ENCODE data around the gene PYURF.

Gene PYURF

DNA sequence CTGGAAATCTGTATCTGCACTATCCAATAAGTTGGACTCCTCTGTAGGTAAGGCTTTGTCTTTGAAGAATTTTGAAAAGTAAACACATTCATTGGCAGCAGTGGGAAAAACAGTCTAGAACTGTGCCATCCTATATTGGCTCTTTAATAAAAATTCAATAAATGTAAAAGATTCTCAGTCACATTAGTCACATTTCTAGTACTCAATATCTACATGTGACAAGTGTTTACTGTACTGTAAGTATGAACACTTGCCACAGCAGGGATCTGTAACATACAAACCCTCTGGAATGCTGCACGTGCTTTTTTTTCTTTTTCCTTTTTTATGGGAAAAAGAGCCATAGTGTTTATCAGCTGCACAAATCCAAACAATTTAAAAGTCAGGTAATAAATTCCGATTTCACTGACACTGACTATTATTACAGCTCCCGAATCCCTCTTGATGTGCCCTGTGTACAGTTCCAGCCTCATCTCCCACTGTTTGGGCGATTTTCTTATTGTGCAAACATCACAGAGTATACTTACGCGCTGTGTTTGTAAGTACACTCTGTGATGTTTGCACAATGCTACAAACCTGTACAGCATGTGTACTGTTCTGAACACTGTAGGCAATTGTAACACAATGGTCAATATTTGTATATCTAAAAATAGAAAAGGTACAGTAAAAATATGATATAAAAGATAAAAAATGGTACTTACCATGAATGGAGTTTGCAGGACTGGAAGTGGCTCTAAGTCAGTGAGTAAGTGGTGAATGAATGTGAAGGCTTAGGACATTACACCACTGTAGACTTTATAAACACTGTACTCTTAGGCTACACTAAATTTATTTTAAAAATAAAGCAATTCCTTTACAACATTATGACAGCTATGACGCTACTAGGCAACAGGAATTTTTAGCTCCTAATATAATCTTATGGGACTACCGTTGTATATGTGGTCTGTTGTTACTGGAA lies 8.7 kb downstream of the PYURF start:
- in situ Hi-C loops (cut with MboI; ENCODE audit: low sequenced_read_pairs): loop anchor here (5.0 to 25.0 kb wide), 4 partner anchors 140 to 653 kb away; partner anchors contain the start of gene HERC6

GRCh38 chr4:88511236-88511635 lies 12.3 kb downstream of the PYURF start:
- in situ Hi-C loops (cut with MboI; ENCODE audit: low sequenced_read_pairs): loop anchor here (10.0 to 25.0 kb wide), 3 partner anchors 136 to 649 kb away; partner anchors contain the start of gene HERC6

- in situ Hi-C loops (cut with MboI; ENCODE audit: low sequenced_read_pairs): loop anchor here (25.0 kb wide), 2 partner anchors 466 to 641 kb away; no protein-coding TSS in a partner anchor
Observed at GRCh38 chr4:88503344-88503743, 20.2 kb downstream of the PYURF start.

- in situ Hi-C loops (cut with MboI; ENCODE audit: low sequenced_read_pairs): no loop called here
Observed at GRCh38 chr4:88497859-88498409, 25.6 kb downstream of the PYURF start.

- in situ Hi-C loops (cut with MboI; ENCODE audit: low sequenced_read_pairs): no loop called here
Observed at GRCh38 chr4:88489100-88489761, 34.3 kb downstream of the PYURF start.

- in situ Hi-C loops (cut with MboI; ENCODE audit: low sequenced_read_pairs): no loop called here
Observed at GRCh38 chr4:88481537-88481936, 42.0 kb downstream of the PYURF start.

DNA sequence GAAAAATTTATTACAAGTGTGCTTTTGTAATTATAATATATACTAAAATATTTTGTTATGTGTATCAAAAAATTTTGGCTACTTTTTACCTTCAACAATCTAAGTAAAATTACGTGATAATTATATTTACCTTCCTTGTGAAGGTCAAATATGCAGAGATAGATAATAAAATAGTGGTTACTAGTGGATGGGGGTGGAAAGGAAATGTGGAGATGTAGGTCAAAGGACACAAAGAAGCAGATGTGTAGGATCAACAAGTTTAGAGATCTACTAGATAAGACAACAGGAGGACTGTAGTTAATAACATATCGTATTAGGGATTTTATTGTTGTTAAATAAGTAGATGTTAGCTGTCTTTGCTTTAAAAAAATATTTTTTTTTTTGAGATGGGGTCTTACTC lies 45.3 kb downstream of the PYURF start:
- in situ Hi-C loops (cut with MboI; ENCODE audit: low sequenced_read_pairs): no loop called here

DNA sequence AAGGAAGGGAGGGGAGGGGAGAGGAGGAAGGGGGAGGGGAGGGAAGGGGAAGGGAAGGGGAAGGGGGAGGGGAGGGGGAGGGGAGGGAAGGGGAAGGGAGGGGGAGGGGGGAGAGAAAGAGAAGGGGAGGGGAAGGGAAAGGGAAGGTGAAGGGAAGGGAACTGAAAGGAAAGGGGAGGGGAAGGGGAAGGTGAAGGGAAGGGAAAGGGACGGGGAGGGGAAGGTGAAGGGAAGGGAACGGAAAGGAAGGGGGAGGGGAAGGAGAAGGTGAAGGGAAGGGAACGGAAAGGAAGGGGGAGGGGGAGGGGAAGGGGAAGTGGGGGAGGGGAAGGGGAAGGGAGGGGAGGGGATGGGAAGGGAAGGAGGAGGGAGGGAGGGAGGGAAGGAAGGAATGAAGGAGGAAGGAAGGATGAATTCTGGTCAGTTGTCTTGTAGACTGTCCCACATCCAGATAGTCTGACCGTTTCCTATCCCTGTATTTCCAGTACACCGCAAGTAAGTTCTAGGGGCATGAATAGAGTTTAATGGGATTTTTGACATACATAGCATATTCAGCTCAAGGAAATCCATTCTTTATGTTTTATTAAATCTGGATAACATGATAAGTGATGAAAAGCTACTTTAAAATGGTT lies 46.2 kb downstream of the PYURF start:
- in situ Hi-C loops (cut with MboI; ENCODE audit: low sequenced_read_pairs): no loop called here

Data from HL-60/S4 treated with retinoic acid at 250 ng/mL for 4 days and 3 days (cell line).